Tibial artery (tissue), 4 donors: ENCODE data around the gene FES.

Experiments used
- DNase-seq, 2 donors: peaks; one replicate each; pipeline ENCODE4 v3.0.0-alpha.2; 2019
- H3K27ac ChIP-seq, 2 donors: fragments of 200-600 bp; sonication (generic) in 1 of 2; 1 replicate in 1 of 2; 2 replicates in 1 of 2; pipeline ENCODE4 v1.5.1; 2018 to 2019; ENCODE audit warnings: mild to moderate bottlenecking in 1 of 2
- H3K27me3 ChIP-seq, 2 donors: fragments of 200-600 bp; sonication (generic) in 1 of 2; one replicate each; pipeline versions ENCODE4 v1.5.1 to v1.6.0; 2016 to 2019
- H3K36me3 ChIP-seq, 3 donors: fragments of 200-600 bp; sonication (generic) in 2 of 3; one replicate each; pipeline ENCODE4 v1.5.1; 2016 to 2019; ENCODE audit warnings: mild to moderate bottlenecking in 2 of 3
- H3K4me1 ChIP-seq, 4 donors: fragments of 200-600 bp; sonication (generic) in 2 of 4; 1 replicate in 3 of 4; 2 replicates in 1 of 4; pipeline ENCODE4 v1.5.1; 2016 to 2019
- H3K4me3 ChIP-seq, 2 donors: fragments of 200-600 bp; sonication (generic) in 1 of 2; 1 replicate in 1 of 2; 2 replicates in 1 of 2; pipeline ENCODE4 v1.5.1; 2018 to 2019; ENCODE audit warnings: mild to moderate bottlenecking in 2 of 2
- H3K9me3 ChIP-seq, 3 donors: fragments of 200-600 bp; sonication (generic) in 1 of 3; one replicate each; pipeline ENCODE4 v1.5.1; 2016 to 2019
- CTCF ChIP-seq, 2 experiments: fragments of 200-600 bp in 1 of 2; fragments of 450-650 bp in 1 of 2; IDR thresholded peaks; one replicate each; pipeline ENCODE4 v1.5.1; 2017 to 2019; ENCODE audit warnings: antibody characterized with exemption in 2 of 2, mild to moderate bottlenecking in 1 of 2, moderate library complexity in 1 of 2
- intact Hi-C: fragments of 100-400 bp; cut with DNase I; formaldehyde crosslinking; loops from one replicate; pipeline ENCODE4 v1.15.0; 2023; ENCODE audit warnings: low total_unique reads

FES gene

GRCh38 chr15:90862964-90863778, 21.1 kb upstream of the FES start:
- Histone ChIP-seq H3K9me3 (no peaks in the 10 kb centered on the region), H3K27me3 (no peaks in the 10 kb centered on the region), H3K27ac (no peak overlapping the region), H3K36me3 (no peaks in the 10 kb centered on the region), H3K4me1 (no peaks in the 10 kb centered on the region), H3K4me3 (no peak overlapping the region)
- no peak for TF ChIP-seq CTCF (IDR thresholded peaks at IDR 0.05)
- intact Hi-C loops, result no loop called here
- peak in 1 of 2 donors; percentile 55 for DNase-seq

GRCh38 chr15:90863987-90864386, 20.3 kb upstream of the FES start:
- H3K27me3 ChIP-seq, result no peaks in the 10 kb centered on the region
- H3K36me3 ChIP-seq, result no peaks in the 10 kb centered on the region
- H3K4me3 ChIP-seq, result no peak overlapping the region
- intact Hi-C loops, result no loop called here
- no peak for TF ChIP-seq CTCF (IDR thresholded peaks at IDR 0.05)
- DNase-seq, result no peak
- H3K4me1 ChIP-seq, result peaks cover 0 to under 1% (median under 1%) of the 10 kb centered on the region in 4 donors
- H3K27ac ChIP-seq, result no peak overlapping the region
- no peaks in the 10 kb centered on the region for H3K9me3 ChIP-seq

- Histone ChIP-seq H3K4me3 (no peak overlapping the region), H3K27ac (no peak overlapping the region), H3K9me3 (no peaks in the 10 kb centered on the region), H3K36me3 (no peaks in the 10 kb centered on the region), H3K27me3 (no peaks in the 10 kb centered on the region), H3K4me1 (peaks cover 0 to 6% (median 5%) of the 10 kb centered on the region in 4 donors)
- no peak for DNase-seq
- intact Hi-C loops, result no loop called here
- no peak for TF ChIP-seq CTCF (IDR thresholded peaks at IDR 0.05)
Observed at GRCh38 chr15:90864507-90864906, 19.8 kb upstream of the FES start.

- Histone ChIP-seq H3K27me3 (no peaks in the 10 kb centered on the region), H3K4me1 (peaks cover 0 to 18% (median 17%) of the 10 kb centered on the region in 4 donors), H3K27ac (no peak overlapping the region), H3K9me3 (no peaks in the 10 kb centered on the region), H3K4me3 (no peak overlapping the region), H3K36me3 (no peaks in the 10 kb centered on the region)
- DNase-seq, result no peak
- no peak for TF ChIP-seq CTCF (IDR thresholded peaks at IDR 0.05)
- intact Hi-C loops, result no loop called here
Observed at GRCh38 chr15:90865702-90866101, 18.6 kb upstream of the FES start.

- no peak overlapping the region for H3K4me3 ChIP-seq
- peaks cover 0 to 21% (median 19%) of the 10 kb centered on the region in 4 donors for H3K4me1 ChIP-seq
- no peaks in the 10 kb centered on the region for H3K27me3 ChIP-seq
- H3K27ac ChIP-seq, result no peak overlapping the region
- DNase-seq, result no peak
- intact Hi-C loops, result no loop called here
- H3K9me3 ChIP-seq, result no peaks in the 10 kb centered on the region
- H3K36me3 ChIP-seq, result no peaks in the 10 kb centered on the region
- no peak for TF ChIP-seq CTCF (IDR thresholded peaks at IDR 0.05)
Observed at GRCh38 chr15:90866161-90866715, 18.1 kb upstream of the FES start.
